Measurements from ENCODE around the gene CAMK1D. TPM values are rescaled to one million over a fixed set of nuclear protein-coding genes. Genes with fewer than 3 reads are reported as not detected.

Gene CAMK1D
- total and polyA plus RNA-seq, 2 of the 8 experiments (the other 6 are each of a cell fraction or from before 2014, with no cell fraction given): 3.5 to 10.6 TPM

- TF ChIP-seq, protein P1, sequence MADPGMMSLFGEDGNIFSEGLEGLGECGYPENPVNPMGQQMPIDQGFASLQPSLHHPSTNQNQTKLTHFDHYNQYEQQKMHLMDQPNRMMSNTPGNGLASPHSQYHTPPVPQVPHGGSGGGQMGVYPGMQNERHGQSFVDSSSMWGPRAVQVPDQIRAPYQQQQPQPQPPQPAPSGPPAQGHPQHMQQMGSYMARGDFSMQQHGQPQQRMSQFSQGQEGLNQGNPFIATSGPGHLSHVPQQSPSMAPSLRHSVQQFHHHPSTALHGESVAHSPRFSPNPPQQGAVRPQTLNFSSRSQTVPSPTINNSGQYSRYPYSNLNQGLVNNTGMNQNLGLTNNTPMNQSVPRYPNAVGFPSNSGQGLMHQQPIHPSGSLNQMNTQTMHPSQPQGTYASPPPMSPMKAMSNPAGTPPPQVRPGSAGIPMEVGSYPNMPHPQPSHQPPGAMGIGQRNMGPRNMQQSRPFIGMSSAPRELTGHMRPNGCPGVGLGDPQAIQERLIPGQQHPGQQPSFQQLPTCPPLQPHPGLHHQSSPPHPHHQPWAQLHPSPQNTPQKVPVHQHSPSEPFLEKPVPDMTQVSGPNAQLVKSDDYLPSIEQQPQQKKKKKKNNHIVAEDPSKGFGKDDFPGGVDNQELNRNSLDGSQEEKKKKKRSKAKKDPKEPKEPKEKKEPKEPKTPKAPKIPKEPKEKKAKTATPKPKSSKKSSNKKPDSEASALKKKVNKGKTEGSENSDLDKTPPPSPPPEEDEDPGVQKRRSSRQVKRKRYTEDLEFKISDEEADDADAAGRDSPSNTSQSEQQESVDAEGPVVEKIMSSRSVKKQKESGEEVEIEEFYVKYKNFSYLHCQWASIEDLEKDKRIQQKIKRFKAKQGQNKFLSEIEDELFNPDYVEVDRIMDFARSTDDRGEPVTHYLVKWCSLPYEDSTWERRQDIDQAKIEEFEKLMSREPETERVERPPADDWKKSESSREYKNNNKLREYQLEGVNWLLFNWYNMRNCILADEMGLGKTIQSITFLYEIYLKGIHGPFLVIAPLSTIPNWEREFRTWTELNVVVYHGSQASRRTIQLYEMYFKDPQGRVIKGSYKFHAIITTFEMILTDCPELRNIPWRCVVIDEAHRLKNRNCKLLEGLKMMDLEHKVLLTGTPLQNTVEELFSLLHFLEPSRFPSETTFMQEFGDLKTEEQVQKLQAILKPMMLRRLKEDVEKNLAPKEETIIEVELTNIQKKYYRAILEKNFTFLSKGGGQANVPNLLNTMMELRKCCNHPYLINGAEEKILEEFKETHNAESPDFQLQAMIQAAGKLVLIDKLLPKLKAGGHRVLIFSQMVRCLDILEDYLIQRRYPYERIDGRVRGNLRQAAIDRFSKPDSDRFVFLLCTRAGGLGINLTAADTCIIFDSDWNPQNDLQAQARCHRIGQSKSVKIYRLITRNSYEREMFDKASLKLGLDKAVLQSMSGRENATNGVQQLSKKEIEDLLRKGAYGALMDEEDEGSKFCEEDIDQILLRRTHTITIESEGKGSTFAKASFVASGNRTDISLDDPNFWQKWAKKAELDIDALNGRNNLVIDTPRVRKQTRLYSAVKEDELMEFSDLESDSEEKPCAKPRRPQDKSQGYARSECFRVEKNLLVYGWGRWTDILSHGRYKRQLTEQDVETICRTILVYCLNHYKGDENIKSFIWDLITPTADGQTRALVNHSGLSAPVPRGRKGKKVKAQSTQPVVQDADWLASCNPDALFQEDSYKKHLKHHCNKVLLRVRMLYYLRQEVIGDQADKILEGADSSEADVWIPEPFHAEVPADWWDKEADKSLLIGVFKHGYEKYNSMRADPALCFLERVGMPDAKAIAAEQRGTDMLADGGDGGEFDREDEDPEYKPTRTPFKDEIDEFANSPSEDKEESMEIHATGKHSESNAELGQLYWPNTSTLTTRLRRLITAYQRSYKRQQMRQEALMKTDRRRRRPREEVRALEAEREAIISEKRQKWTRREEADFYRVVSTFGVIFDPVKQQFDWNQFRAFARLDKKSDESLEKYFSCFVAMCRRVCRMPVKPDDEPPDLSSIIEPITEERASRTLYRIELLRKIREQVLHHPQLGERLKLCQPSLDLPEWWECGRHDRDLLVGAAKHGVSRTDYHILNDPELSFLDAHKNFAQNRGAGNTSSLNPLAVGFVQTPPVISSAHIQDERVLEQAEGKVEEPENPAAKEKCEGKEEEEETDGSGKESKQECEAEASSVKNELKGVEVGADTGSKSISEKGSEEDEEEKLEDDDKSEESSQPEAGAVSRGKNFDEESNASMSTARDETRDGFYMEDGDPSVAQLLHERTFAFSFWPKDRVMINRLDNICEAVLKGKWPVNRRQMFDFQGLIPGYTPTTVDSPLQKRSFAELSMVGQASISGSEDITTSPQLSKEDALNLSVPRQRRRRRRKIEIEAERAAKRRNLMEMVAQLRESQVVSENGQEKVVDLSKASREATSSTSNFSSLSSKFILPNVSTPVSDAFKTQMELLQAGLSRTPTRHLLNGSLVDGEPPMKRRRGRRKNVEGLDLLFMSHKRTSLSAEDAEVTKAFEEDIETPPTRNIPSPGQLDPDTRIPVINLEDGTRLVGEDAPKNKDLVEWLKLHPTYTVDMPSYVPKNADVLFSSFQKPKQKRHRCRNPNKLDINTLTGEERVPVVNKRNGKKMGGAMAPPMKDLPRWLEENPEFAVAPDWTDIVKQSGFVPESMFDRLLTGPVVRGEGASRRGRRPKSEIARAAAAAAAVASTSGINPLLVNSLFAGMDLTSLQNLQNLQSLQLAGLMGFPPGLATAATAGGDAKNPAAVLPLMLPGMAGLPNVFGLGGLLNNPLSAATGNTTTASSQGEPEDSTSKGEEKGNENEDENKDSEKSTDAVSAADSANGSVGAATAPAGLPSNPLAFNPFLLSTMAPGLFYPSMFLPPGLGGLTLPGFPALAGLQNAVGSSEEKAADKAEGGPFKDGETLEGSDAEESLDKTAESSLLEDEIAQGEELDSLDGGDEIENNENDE (IDR thresholded peaks at IDR 0.05; ENCODE audit: insufficient replicate concordance, low read length): no peak
- TF ChIP-seq CBX5 (IDR thresholded peaks at IDR 0.05; ENCODE audit: low read depth, low read length) (no peak), ASH2L (IDR thresholded peaks at IDR 0.05; ENCODE audit: low read length) (no peak), CBX8 (IDR thresholded peaks at IDR 0.05; ENCODE audit: borderline replicate concordance, low read depth, low read length) (no peak), BCL11A (IDR thresholded peaks at IDR 0.05; ENCODE audit: low read depth in 2 of 2, low read length in 2 of 2) (no peak), SIN3A (conservative IDR thresholded peaks at IDR 0.05 in 1 of 2, IDR thresholded peaks at IDR 0.05 in 1 of 2; ENCODE audit: low read depth in 1 of 2, low read length in 2 of 2) (no peak)
Observed at GRCh38 chr10:12847361-12847975, 498.1 kb downstream of the CAMK1D start (continued).

All from H1 (cell line).